A673 (cell line): ENCODE results near the gene DSCAM. TPM values are rescaled to one million over a fixed set of nuclear protein-coding genes. Genes with fewer than 3 reads are reported as not detected.

Source experiments
- BruUV-seq: library from RNA; stranded (reverse); fragments of 400-500 nt; replicated peaks from 2 replicates; lab custom pipeline; 2021; lab: Mats Ljungman, UMichigan
- CTCF ChIA-PET: fragments of 300-600 bp; sonication (Branson Sonifier 250); formaldehyde crosslinking; loops from one replicate; lab custom pipeline; 2022; ENCODE audit warnings: antibody characterized with exemption; lab: Charles Lee
- POLR2A ChIA-PET: fragments of 300-600 bp; sonication (Branson Sonifier 250); formaldehyde crosslinking; loops from one replicate; lab custom pipeline; 2022; ENCODE audit warnings: antibody characterized with exemption; ENCODE audit not compliant: low non-redundant PET; lab: Charles Lee
- DNase-seq: peaks from one replicate; pipeline ENCODE4 v3.0.0-alpha.2; 2015; ENCODE audit warnings: low spot score
- H3K27ac ChIP-seq: fragments of 200-600 bp; sonication (generic); 2 replicates; pipeline ENCODE4 v1.5.1; 2016; ENCODE audit warnings: mixed run types, low read depth, mild to moderate bottlenecking, mixed read lengths, antibody characterized with exemption, low read length; ENCODE audit not compliant: poor library complexity, severe bottlenecking
- H3K27me3 ChIP-seq: fragments of 200-600 bp; sonication (generic); replicated peaks from 2 replicates; pipeline ENCODE4 v1.6.1; 2017; ENCODE audit warnings: mixed run types, low read depth, mild to moderate bottlenecking, mixed read lengths, antibody characterized with exemption, low read length; ENCODE audit not compliant: insufficient read depth, poor library complexity
- H3K36me3 ChIP-seq: fragments of 200-600 bp; sonication (generic); 2 replicates; pipeline ENCODE4 v1.6.1; 2016; ENCODE audit warnings: mixed run types, mild to moderate bottlenecking, mixed read lengths, antibody characterized with exemption, low read length; ENCODE audit not compliant: insufficient read depth, poor library complexity, severe bottlenecking
- H3K4me1 ChIP-seq: fragments of 200-600 bp; sonication (generic); 2 replicates; pipeline ENCODE4 v1.6.1; 2017; ENCODE audit warnings: mixed run types, mild to moderate bottlenecking, mixed read lengths, antibody characterized with exemption, low read length; ENCODE audit not compliant: insufficient read depth, poor library complexity, severe bottlenecking
- H3K4me3 ChIP-seq: fragments of 200-600 bp; sonication (generic); 2 replicates; pipeline ENCODE4 v1.5.1; 2016; ENCODE audit warnings: low read depth, mixed run types, mild to moderate bottlenecking, mixed read lengths, low read length; ENCODE audit not compliant: poor library complexity, severe bottlenecking
- H3K9me3 ChIP-seq: fragments of 200-600 bp; sonication (generic); 2 replicates; pipeline ENCODE4 v1.6.1; 2016; ENCODE audit warnings: mixed run types, low read depth, mild to moderate bottlenecking, mixed read lengths, antibody characterized with exemption, low read length; ENCODE audit not compliant: poor library complexity, severe bottlenecking
- CTCF ChIP-seq: fragments of 300-800, 200-600 bp; sonication (generic); conservative IDR thresholded peaks from 2 replicates; pipeline ENCODE4 v1.5.1; 2017; ENCODE audit warnings: low read depth, mild to moderate bottlenecking, antibody characterized with exemption, low read length, moderate library complexity, mixed read lengths
- EZH2 ChIP-seq: fragments of 200-600 bp; sonication (generic); IDR thresholded peaks from 2 replicates; pipeline ENCODE4 v1.6.1; 2017; ENCODE audit warnings: borderline replicate concordance, low read depth, mild to moderate bottlenecking, mixed read lengths, antibody characterized with exemption, low read length; ENCODE audit not compliant: poor library complexity, severe bottlenecking
- intact Hi-C: fragments of 100-400 bp; cut with micrococcal nuclease; formaldehyde crosslinking; loops from one replicate; pipeline ENCODE4 v1.10.0; 2022; ENCODE audit not compliant: unreplicated experiment
- total RNA-seq: library from RNA; stranded (reverse); gene quantifications from 2 replicates; pipeline ENCODE4 v1.2.3, GENCODE V29; 2021

Gene DSCAM
- total RNA-seq, 1 experiment from 2014 or later: not detected

GRCh38 chr21:40615505-40616376 is 231.2 kb downstream of the DSCAM start:
- no peak for TF ChIP-seq EZH2
- no peak for TF ChIP-seq CTCF
- CTCF ChIA-PET: no interaction called here
- no TSS peak for BruUV-seq

GRCh38 chr21:40613546-40614030 is 233.4 kb downstream of the DSCAM start:
- no peaks in the 10 kb centered on the region for H3K4me1 ChIP-seq
- no peak for DNase-seq
- no peak overlapping the region for H3K4me3 ChIP-seq
- ChIA-PET POLR2A (no interaction called here), CTCF (no interaction called here)
- H3K27me3 ChIP-seq: no peaks in the 10 kb centered on the region
- intact Hi-C loops: no loop called here
- peaks cover 40% of the 10 kb centered on the region for H3K9me3 ChIP-seq
- BruUV-seq: no TSS peak
- H3K27ac ChIP-seq: no peak overlapping the region
- no peak for TF ChIP-seq CTCF
- TF ChIP-seq EZH2: no peak
- no peaks in the 10 kb centered on the region for H3K36me3 ChIP-seq

More at GRCh38 chr21:40615505-40616376, 231.2 kb downstream of the DSCAM start:
- intact Hi-C loops: no loop called here
- DNase-seq: no peak
- Histone ChIP-seq H3K9me3 (peaks cover 37% of the 10 kb centered on the region), H3K36me3 (no peaks in the 10 kb centered on the region), H3K27ac (no peak overlapping the region), H3K4me3 (no peak overlapping the region), H3K27me3 (no peaks in the 10 kb centered on the region), H3K4me1 (no peaks in the 10 kb centered on the region)
- POLR2A ChIA-PET: no interaction called here

GRCh38 chr21:40610345-40610744 is 236.6 kb downstream of the DSCAM start:
- intact Hi-C loops: no loop called here
- ChIA-PET POLR2A (no interaction called here), CTCF (no interaction called here)
- DNase-seq: no peak
- Histone ChIP-seq H3K27me3 (no peaks in the 10 kb centered on the region), H3K4me1 (no peaks in the 10 kb centered on the region), H3K9me3 (peaks cover 42% of the 10 kb centered on the region), H3K4me3 (no peak overlapping the region), H3K36me3 (no peaks in the 10 kb centered on the region), H3K27ac (no peak overlapping the region)
- no TSS peak for BruUV-seq
- TF ChIP-seq CTCF (no peak), EZH2 (no peak)
